ENCODE measurements around the gene IL25. TPM values are rescaled to one million over a fixed set of nuclear protein-coding genes. Genes with fewer than 3 reads are reported as not detected.

IL25 gene
- total and polyA plus RNA-seq, 2 of the 8 experiments (the other 6 are each of a cell fraction or from before 2014, with no cell fraction given) = not detected

GRCh38 chr14:23365732-23366425 lies 6.7 kb upstream of the IL25 start (continued):
- TF ChIP-seq RBBP5 (IDR thresholded peaks at IDR 0.05; ENCODE audit: borderline replicate concordance, low read depth, low read length) (0 out of 2 replicates have a peak, but pooled peaks have one; percentile 8), SIN3A (conservative IDR thresholded peaks at IDR 0.05 in 1 of 2, IDR thresholded peaks at IDR 0.05 in 1 of 2; ENCODE audit: low read depth in 1 of 2, low read length in 2 of 2) (peak in 1 of 2 experiments; percentile 17; a peak in 1 of 4 replicates)

Measured in H1 (cell line).